Measurements from ENCODE around the gene GZMB. TPM values are rescaled to one million over a fixed set of nuclear protein-coding genes. Genes with fewer than 3 reads are reported as not detected.

GZMB gene
- total RNA-seq, 4 donors from 2014 or later, result 0.62 TPM; not detected in 3

DNA sequence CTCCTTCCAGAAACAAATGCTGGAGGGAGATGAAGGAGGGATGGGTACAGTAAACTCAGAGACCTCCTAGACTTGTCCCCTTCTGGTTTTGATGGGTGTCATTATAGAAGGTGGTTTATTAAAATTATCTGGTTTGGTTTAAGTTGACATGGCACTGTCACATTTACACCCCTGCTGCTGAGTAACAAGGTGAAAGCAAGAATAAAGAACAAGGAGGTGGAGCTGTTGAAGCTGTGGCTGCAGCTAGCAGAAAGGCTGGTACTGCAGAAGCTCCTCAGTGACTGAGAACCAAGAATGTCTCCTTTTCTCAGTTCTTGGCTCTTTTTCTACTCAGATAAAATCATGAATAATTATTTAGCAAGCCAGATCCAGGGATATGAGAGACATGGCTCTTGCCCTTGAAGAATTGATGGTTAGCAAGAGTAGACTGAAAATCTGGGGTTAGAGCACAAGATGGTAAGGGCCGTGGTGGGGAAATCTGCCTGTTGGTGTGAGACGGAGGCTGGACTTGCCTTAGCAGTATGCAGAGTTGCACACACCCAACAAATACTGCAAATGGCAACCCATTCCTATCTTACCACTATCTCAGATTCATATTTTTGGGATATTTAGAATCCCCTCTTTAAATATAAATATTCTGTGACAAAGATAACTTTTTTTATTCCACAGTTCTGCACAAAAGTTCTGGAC, 24.2 kb downstream of the GZMB start, which contains the start of gene GZMH:
Gene GZMH, minus strand, starts transcription at position 31 of the 690 bp plus-strand sequence. CDS start 72 bp downstream, outside the sequence.
- TF ChIP-seq POLR2A (IDR thresholded peaks at IDR 0.05) (no peak), CTCF (IDR thresholded peaks at IDR 0.05 in 4 of 5, conservative IDR thresholded peaks at IDR 0.05 in 1 of 5) (no peak)
- Histone ChIP-seq H3K36me3 (no peaks in the 10 kb centered on the region), H3K27me3 (no peaks in the 10 kb centered on the region), H3K27ac (no peak within 1 kb of the TSS), H3K4me3 (no peak within 1 kb of the TSS), H3K4me1 (no peaks in the 10 kb centered on the region), H3K9me3 (no peaks in the 10 kb centered on the region)
- ATAC-seq (no peak), DNase-seq (no peak)
- intact Hi-C loops (cut with DNase I; ENCODE audit: low total_unique reads), result loop anchor here (5.0 kb wide), 1 partner anchor 68 kb away; no protein-coding TSS in a partner anchor
- in situ Hi-C loops (cut with MboI; ENCODE audit: low sequenced_read_pairs in 4 of 4), result no loop called here

GRCh38 chr14:24607635-24608514, 26.1 kb downstream of the GZMB start:
- no peaks in the 10 kb centered on the region for H3K27me3 ChIP-seq
- H3K27ac ChIP-seq, result no peak overlapping the region
- H3K4me3 ChIP-seq, result no peak overlapping the region
- TF ChIP-seq CTCF (IDR thresholded peaks at IDR 0.05 in 4 of 5, conservative IDR thresholded peaks at IDR 0.05 in 1 of 5) (no peak), POLR2A (IDR thresholded peaks at IDR 0.05) (no peak)
- DNase-seq (no peak), ATAC-seq (no peak)
- no peaks in the 10 kb centered on the region for H3K9me3 ChIP-seq
- in situ Hi-C loops (cut with MboI; ENCODE audit: low sequenced_read_pairs in 4 of 4), result no loop called here
- intact Hi-C loops (cut with DNase I; ENCODE audit: low total_unique reads), result loop anchor here (5.0 kb wide), 1 partner anchor 69 kb away; no protein-coding TSS in a partner anchor
- H3K36me3 ChIP-seq, result no peaks in the 10 kb centered on the region
- no peaks in the 10 kb centered on the region for H3K4me1 ChIP-seq

GRCh38 chr14:24607081-24607480, 26.9 kb downstream of the GZMB start:
- intact Hi-C loops (cut with DNase I; ENCODE audit: low total_unique reads) (loop anchor here (5.0 kb wide), 1 partner anchor 70 kb away; no protein-coding TSS in a partner anchor), in situ Hi-C loops (cut with MboI; ENCODE audit: low sequenced_read_pairs in 4 of 4) (no loop called here)
- TF ChIP-seq POLR2A (IDR thresholded peaks at IDR 0.05) (no peak), CTCF (IDR thresholded peaks at IDR 0.05 in 4 of 5, conservative IDR thresholded peaks at IDR 0.05 in 1 of 5) (no peak)
- no peaks in the 10 kb centered on the region for H3K36me3 ChIP-seq
- no peak for ATAC-seq
- H3K27me3 ChIP-seq, result no peaks in the 10 kb centered on the region
- no peaks in the 10 kb centered on the region for H3K4me1 ChIP-seq
- no peak for DNase-seq
- H3K27ac ChIP-seq, result no peak overlapping the region
- no peak overlapping the region for H3K4me3 ChIP-seq
- no peaks in the 10 kb centered on the region for H3K9me3 ChIP-seq

DNA sequence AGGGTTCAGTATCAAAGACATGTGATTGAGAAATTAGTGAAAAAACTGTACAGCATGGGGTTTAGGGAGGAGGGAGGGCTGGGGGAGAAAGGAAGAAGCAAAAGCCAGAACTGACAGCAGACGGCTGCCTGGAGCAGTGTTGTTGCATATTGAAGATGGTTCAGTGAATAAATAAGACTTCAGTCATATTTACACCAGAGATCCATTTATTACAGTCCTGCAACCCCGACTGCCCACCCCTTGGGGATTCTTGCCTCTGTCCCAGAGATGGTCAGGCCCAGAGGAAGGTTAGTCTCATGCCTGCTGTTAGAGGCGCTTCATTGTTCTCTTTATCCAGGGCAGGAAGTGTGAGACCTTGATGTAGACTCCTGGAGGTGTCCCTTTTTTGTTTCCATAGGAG, 27.7 kb downstream of the GZMB start:
- in situ Hi-C loops (cut with MboI; ENCODE audit: low sequenced_read_pairs in 4 of 4) (no loop called here), intact Hi-C loops (cut with DNase I; ENCODE audit: low total_unique reads) (loop anchor here (5.0 kb wide), 1 partner anchor 71 kb away; no protein-coding TSS in a partner anchor)
- TF ChIP-seq POLR2A (IDR thresholded peaks at IDR 0.05) (no peak), CTCF (IDR thresholded peaks at IDR 0.05 in 4 of 5, conservative IDR thresholded peaks at IDR 0.05 in 1 of 5) (no peak)
- ATAC-seq (no peak), DNase-seq (no peak)
- Histone ChIP-seq H3K4me1 (no peaks in the 10 kb centered on the region), H3K27ac (no peak overlapping the region), H3K27me3 (no peaks in the 10 kb centered on the region), H3K4me3 (no peak overlapping the region), H3K9me3 (no peaks in the 10 kb centered on the region), H3K36me3 (no peaks in the 10 kb centered on the region)
